Type B pancreatic cell (in vitro differentiated cells): Measurements from ENCODE around the gene PIWIL4. TPM values are rescaled to one million over a fixed set of nuclear protein-coding genes. Genes with fewer than 3 reads are reported as not detected.

Experiments used
- DNase-seq: peaks from one replicate; pipeline ENCODE4 v3.0.0; 2021; ENCODE audit warnings: mixed read lengths; ENCODE audit not compliant: unreplicated experiment; ENCODE audit errors: extremely low spot score
- H3K27ac Mint-ChIP-seq: 2 replicates; pipeline ENCODE4 v1.8.0; 2021; ENCODE audit warnings: mild to moderate bottlenecking, mixed read lengths
- H3K27me3 Mint-ChIP-seq: 2 replicates; pipeline ENCODE4 v1.8.0; 2021; ENCODE audit warnings: mixed read lengths
- H3K36me3 Mint-ChIP-seq: 2 replicates; pipeline ENCODE4 v1.8.0; 2021; ENCODE audit warnings: mixed read lengths
- H3K4me1 Mint-ChIP-seq: one replicate; pipeline ENCODE4 v1.8.0; 2021; ENCODE audit warnings: mixed read lengths; ENCODE audit not compliant: unreplicated experiment
- H3K4me3 Mint-ChIP-seq: 2 replicates; pipeline ENCODE4 v1.8.0; 2021; ENCODE audit warnings: mild to moderate bottlenecking, mixed read lengths
- H3K9me3 Mint-ChIP-seq: 2 replicates; pipeline ENCODE4 v1.8.0; 2021; ENCODE audit warnings: mixed read lengths
- CTCF ChIP-seq: fragments of 200-600 bp; sonication (generic); conservative IDR thresholded peaks from 2 replicates; pipeline ENCODE4 v1.5.0; 2021; ENCODE audit warnings: antibody characterized with exemption, mild to moderate bottlenecking
- total RNA-seq: library from RNA; stranded (reverse); gene quantifications from 2 replicates; pipeline ENCODE4 v1.2.1, GENCODE V29; 2021; ENCODE audit warnings: low replicate concordance

PIWIL4 gene
- total RNA-seq, 1 donor from 2014 or later: 4.2 TPM

- no peak overlapping the region for H3K27ac Mint-ChIP-seq
- peaks cover 8% of the 10 kb centered on the region for H3K4me1 Mint-ChIP-seq
- peaks cover 6% of the 10 kb centered on the region for H3K9me3 Mint-ChIP-seq
- H3K36me3 Mint-ChIP-seq: peaks cover 16% of the 10 kb centered on the region
- H3K4me3 Mint-ChIP-seq: no peak overlapping the region
- H3K27me3 Mint-ChIP-seq: no peaks in the 10 kb centered on the region
- DNase-seq: no peak
- TF ChIP-seq CTCF: no peak
Measured at GRCh38 chr11:94595076-94595475, 27.9 kb downstream of the PIWIL4 start.

- peaks cover 11% of the 10 kb centered on the region for H3K36me3 Mint-ChIP-seq
Measured at GRCh38 chr11:94597896-94598295, 30.7 kb downstream of the PIWIL4 start.

GRCh38 chr11:94599510-94599909, 32.3 kb downstream of the PIWIL4 start:
- Mint-ChIP-seq H3K36me3 (peaks cover 11% of the 10 kb centered on the region), H3K27me3 (no peaks in the 10 kb centered on the region), H3K4me3 (no peak overlapping the region), H3K4me1 (peaks cover 11% of the 10 kb centered on the region), H3K27ac (no peak overlapping the region), H3K9me3 (peaks cover 9% of the 10 kb centered on the region)
- TF ChIP-seq CTCF: no peak
- DNase-seq: no peak

More at GRCh38 chr11:94597896-94598295, 30.7 kb downstream of the PIWIL4 start:
- Mint-ChIP-seq H3K27ac (no peak overlapping the region), H3K4me1 (peaks cover 7% of the 10 kb centered on the region), H3K4me3 (no peak overlapping the region), H3K27me3 (no peaks in the 10 kb centered on the region), H3K9me3 (peaks cover 9% of the 10 kb centered on the region)
- TF ChIP-seq CTCF: no peak
- no peak for DNase-seq

- peaks cover 14% of the 10 kb centered on the region for H3K36me3 Mint-ChIP-seq
- H3K27ac Mint-ChIP-seq: peak overlapping the region; percentile 87
- no peak for DNase-seq
- TF ChIP-seq CTCF: no peak
- H3K9me3 Mint-ChIP-seq: peaks cover 9% of the 10 kb centered on the region
- H3K4me1 Mint-ChIP-seq: peaks cover 16% of the 10 kb centered on the region
- peak overlapping the region; percentile 15 for H3K4me3 Mint-ChIP-seq
- no peaks in the 10 kb centered on the region for H3K27me3 Mint-ChIP-seq
Measured at GRCh38 chr11:94602430-94603372, 35.5 kb downstream of the PIWIL4 start.

GRCh38 chr11:94603587-94603986, 36.4 kb downstream of the PIWIL4 start:
- H3K36me3 Mint-ChIP-seq: peaks cover 14% of the 10 kb centered on the region
- peaks cover 16% of the 10 kb centered on the region for H3K4me1 Mint-ChIP-seq
- DNase-seq: no peak
- peak overlapping the region; percentile 87 for H3K27ac Mint-ChIP-seq
- no peak for TF ChIP-seq CTCF
- H3K4me3 Mint-ChIP-seq: no peak overlapping the region
- H3K27me3 Mint-ChIP-seq: no peaks in the 10 kb centered on the region
- peaks cover 9% of the 10 kb centered on the region for H3K9me3 Mint-ChIP-seq
